Embryonic facial prominence (tissue), 1 donor: ENCODE results near the gene PMEPA1.
A peak's percentile ranks its signal among the peaks of the same experiment; 100 is the strongest.

Source experiments
- DNase-seq: peaks from one replicate; pipeline ENCODE4 v3.0.0-alpha.2; 2016; ENCODE audit errors: extremely low spot score

The PMEPA1 gene, protein sequence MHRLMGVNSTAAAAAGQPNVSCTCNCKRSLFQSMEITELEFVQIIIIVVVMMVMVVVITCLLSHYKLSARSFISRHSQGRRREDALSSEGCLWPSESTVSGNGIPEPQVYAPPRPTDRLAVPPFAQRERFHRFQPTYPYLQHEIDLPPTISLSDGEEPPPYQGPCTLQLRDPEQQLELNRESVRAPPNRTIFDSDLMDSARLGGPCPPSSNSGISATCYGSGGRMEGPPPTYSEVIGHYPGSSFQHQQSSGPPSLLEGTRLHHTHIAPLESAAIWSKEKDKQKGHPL

DNA sequence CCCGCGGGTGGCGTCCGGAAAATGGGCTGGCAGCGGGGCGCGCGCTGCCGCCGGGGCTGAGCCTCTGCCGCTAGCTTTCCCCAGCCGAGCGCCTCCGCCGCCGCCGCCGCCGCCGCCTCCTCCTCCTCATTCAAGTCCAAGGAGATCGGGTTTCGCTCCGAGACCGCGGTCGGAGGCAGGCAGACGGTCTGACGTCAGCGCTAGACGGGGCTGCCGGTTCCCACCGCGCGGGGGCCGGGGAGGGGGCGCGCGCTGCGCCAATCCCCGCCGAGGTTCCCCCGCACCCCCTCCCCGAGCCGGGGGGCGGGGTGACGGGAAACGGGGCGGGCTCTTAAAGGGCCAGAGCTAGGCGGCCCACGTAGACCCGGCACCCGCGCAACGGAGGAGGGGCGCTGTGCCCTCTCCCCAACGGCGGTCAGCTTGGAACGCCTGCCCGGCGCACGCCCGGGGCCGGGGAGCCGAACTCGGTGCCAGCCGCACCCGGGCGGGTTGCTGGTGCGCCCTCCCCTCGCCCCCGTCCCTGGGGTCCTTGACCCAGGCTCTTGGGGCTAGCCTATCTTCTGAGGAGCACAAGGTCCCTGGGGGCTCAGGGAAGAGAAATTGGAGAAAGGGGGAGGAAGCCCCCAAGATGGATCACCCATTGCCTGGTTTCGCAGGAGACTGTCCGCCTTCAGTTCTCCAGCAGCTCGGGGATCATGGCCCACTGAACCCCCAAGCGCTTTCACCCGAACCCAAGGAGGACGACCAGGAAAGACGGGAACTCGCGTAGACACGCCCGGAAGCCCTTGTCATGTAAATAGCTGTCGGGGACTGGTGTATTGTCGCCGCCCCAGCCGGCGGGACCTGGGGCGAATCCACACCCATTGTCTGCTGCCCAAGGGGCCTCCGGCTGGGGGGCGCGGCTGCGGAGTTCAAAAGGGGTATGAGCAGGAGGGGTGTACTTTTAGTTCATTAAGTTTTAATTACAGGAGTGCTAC lies at the start of gene PMEPA1:
Gene PMEPA1 (minus strand): TSS at position 193 of the 977 bp plus-strand sequence. CDS start 433 bp downstream, outside the sequence.
- DNase-seq, result peak; percentile 91

GRCh38 chr20:57757767-57758166 lies 48.0 kb upstream of the PMEPA1 start:
- DNase-seq, result no peak

- DNase-seq, result no peak
These were observed 47.1 kb upstream of the PMEPA1 start for GRCh38 chr20:57756921-57757320.

DNA sequence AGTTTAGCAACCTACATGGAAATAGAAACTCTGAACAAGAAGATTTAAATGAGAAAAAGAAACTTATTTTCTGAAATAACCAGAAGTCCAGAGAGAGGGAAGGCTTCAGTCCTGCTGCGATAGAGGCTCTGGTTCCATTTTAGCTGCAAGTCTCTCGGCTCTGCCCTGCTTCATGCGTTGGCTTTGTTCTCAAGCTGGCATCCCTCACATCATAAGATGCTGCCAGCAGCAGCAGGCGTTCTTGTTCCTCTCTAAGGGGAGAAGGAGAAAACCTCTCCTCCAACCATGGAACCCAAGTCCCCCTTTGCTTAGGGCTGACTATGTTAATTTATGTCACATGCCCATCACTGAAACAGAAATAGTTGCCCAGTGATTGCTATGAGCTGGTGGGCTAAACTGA lies 46.4 kb upstream of the PMEPA1 start:
- DNase-seq, result no peak

- DNase-seq, result no peak
These were observed 45.8 kb upstream of the PMEPA1 start for GRCh38 chr20:57755609-57756008.

DNA sequence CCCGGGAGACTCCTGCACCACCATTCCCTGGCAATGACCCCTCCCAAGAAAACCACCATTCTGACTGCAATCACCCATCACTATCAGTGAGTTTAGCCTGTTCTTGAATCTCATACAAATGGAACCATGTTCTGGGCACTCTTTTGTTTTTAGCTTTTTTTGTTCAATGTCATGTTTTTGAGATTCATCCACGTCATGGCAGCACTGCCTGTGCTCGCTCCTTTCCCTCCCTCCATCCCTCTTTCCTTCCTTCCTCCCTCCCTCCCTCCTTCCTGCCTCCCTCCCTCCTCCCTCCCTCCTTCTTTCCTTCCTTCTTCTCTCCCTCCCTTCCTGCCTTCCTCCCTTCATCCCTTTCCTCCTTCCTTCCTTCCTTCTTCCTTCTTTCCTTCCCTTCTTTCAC lies 44.4 kb upstream of the PMEPA1 start:
- no peak for DNase-seq

DNA sequence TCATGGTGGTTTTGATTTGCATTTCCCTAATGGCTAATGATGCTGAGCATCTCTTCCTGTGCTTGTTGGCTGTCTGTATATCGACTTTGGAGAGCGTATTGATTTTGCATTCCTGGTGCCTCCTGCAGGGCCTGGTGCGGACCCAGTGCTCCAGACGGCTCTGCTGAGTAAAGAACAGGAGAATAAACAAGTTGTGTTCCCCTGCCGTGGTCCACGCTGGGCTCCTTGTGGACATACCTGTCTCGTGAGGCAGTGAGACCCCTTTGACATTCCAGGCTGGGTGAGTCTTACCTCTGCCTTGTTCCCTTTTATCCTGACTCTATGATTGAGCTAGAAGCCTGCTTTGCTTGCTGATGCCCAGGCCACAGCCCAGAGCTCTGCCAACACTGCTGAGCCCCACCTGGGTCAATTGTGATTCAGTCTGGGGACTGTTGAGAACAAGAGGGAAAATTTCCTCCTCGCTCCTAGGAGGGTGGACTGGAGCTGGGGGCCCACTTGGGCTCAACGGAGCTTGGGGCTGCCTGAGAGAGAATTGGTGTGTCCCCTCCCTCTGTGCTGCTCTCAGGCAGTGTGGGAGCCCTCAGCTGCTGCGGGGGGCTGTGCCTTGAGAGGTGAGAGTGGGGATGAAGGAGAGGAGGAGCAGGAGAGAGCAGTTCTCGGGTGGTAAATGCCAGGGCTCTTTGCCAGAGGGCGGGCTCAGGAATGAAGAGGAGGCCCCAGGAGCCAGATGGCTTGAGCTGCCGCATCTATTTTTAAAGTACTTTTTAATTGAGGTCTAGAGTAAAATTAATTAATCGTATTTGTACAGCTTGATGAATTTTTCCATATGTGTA lies 43.7 kb upstream of the PMEPA1 start:
- no peak for DNase-seq

- DNase-seq, result no peak
These were observed 41.6 kb upstream of the PMEPA1 start for GRCh38 chr20:57751411-57751810.

GRCh38 chr20:57749869-57750268 lies 40.1 kb upstream of the PMEPA1 start:
- no peak for DNase-seq

- DNase-seq, result no peak
These were observed 39.4 kb upstream of the PMEPA1 start for GRCh38 chr20:57749131-57749690.

DNA sequence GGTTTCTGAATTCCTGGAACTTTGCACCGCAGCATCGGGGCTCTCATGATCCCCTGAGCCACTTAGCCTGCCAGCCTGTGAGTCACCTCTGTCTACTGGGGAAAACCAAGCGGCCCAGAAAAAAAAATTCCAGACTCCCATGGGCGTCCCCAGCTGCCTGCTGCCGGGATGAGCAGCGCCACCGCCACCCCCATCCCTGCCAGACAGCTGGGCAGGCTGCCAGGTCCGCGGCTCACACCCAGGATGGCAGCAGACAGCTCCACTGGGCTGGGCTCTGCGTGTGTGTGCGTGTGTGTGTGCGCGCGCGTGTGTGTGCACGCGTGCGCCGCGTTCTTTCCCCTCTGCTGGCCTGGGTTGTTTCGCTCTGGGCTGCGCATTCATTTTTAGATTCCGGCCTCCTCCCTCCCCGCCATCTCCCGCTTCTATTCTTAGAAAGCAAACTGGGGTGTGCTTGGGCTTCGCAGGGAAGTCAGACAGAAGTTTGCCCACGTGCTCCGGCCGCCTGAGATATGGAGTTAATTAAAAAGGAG lies 38.9 kb upstream of the PMEPA1 start:
- DNase-seq, result peak; percentile 59

DNA sequence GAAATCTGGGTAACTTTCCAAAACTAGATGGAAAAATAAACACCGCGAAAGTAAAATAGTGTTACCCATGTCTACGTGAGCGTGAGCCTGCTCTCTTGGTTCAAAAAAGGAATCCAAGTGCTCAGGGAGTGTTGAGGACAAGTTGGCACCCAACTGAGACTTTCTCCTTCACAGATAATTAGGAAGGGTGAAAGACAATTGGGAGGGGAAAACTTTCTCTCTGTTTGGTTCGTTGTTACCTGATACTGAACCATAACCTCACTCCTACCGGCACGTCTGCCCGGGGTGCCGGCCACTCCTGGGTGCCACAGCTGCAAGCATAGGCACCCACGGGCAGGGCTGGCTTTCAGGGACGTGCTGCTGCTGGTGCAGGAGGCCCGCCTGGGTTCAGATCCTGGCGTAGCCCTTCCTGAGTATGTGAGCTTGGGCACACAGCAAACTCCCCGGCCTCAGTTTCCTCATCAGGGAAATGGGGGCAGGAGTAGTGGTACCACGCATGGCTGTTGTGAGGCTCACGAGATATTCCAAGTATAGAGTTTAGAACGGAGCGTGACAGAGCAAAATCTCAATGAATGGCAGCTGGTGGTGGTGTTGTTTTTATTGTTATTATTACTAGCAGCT lies 38.2 kb upstream of the PMEPA1 start:
- DNase-seq, result peak; percentile 41

- DNase-seq, result no peak
These were observed 37.1 kb upstream of the PMEPA1 start for GRCh38 chr20:57746832-57747404.

- DNase-seq, result no peak
These were observed 36.4 kb upstream of the PMEPA1 start for GRCh38 chr20:57746201-57746600.

GRCh38 chr20:57744206-57744605 lies 34.4 kb upstream of the PMEPA1 start:
- no peak for DNase-seq

- no peak for DNase-seq
These were observed 33.8 kb upstream of the PMEPA1 start for GRCh38 chr20:57743450-57744095.

DNA sequence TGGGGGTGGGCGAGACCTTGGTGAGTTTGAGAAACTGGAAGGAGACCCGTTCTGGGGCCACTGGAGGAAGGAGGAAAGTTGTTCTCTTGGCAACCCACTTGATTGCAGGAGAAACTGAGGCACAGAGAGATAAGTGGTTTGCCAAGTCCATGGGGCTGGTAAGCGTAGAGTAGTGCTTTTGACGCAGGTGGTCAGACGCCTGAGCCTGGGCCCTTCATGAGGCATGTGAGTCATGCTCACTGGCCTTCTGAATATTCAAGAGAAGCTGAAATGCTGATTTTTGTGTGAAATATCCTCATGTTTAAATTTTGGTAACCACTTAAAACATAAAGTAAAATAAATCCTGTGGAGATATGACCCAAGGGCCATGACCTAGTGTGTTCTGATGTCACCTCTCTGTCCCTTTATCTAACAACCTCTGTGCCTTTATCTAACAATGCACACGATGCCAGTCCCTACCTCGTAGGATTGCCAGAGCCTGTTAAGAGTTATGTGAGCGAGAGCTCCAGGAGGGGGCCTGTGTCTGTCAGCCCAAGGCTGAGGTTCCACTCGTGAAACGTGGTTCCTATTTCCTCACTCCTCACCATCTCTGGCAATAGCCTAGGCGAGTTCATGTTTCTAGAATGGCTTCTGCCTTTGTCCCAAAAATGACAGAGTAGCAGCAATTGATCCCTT lies 32.8 kb upstream of the PMEPA1 start:
- DNase-seq, result no peak

DNA sequence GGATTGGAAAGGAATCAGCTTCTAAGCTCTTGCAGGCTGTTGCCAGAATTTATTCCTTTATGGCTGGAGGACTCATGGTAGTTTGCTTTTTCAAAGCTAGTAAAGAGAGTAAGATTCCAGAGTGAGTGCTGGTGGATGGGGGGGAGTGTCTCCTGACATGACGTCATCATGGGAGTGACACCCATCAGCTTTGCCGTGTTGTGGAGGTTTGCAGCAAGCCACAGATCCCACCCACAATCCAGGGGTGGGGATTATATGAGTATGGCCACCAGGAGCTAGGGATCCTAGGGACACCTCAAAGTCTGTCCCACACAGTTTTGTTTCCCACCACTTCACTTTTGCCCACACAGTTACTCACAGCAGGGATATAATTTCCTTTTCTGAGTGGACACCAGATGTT lies 28.7 kb upstream of the PMEPA1 start:
- no peak for DNase-seq

DNA sequence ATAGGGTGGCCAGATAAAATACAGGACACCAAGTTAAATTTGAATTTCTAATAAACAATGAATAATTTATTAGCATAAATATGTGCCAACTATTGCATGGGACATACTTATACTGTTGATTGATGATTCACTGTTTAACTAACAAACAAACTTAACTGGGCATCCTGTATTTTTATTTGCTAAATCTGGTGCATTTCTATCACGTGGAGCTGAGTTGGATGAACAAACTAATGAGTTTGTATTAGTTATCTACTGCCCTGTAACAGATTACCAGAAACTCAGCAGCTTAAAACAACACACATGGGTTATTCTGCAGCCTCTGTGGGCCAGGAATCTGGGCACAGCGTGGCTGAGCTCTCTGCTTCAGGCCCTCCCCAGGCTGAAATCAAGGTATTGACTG lies 28.2 kb upstream of the PMEPA1 start:
- no peak for DNase-seq
